Measurements from ENCODE around the gene ZNF280A. TPM values are rescaled to one million over a fixed set of nuclear protein-coding genes. Genes with fewer than 3 reads are reported as not detected.

The ZNF280A gene
- total RNA-seq, 1 experiment from 2014 or later = 1.9 TPM

GRCh38 chr22:22550789-22551434 is 30.8 kb upstream of the ZNF280A start:
- DNase-seq = no peak
- no peaks in the 10 kb centered on the region for H3K36me3 ChIP-seq
- H3K27me3 ChIP-seq = 0 out of 2 replicates have a peak, but pooled peaks cover 4% of the 10 kb centered on the region
- peaks cover 14% of the 10 kb centered on the region for H3K4me1 ChIP-seq
- H3K9me3 ChIP-seq (replicated peaks) = no peaks in the 10 kb centered on the region
- H3K27ac ChIP-seq = no peak overlapping the region
- no peak overlapping the region for H3K4me3 ChIP-seq

GRCh38 chr22:22548910-22549309 is 28.8 kb upstream of the ZNF280A start:
- 0 out of 2 replicates have a peak, but pooled peaks cover 4% of the 10 kb centered on the region for H3K27me3 ChIP-seq
- H3K36me3 ChIP-seq = no peaks in the 10 kb centered on the region
- no peak for DNase-seq
- H3K4me1 ChIP-seq = peaks cover 11% of the 10 kb centered on the region
- no peak overlapping the region for H3K27ac ChIP-seq
- no peaks in the 10 kb centered on the region for H3K9me3 ChIP-seq (replicated peaks)
- H3K4me3 ChIP-seq = no peak overlapping the region

GRCh38 chr22:22548317-22548716 is 28.2 kb upstream of the ZNF280A start:
- no peak overlapping the region for H3K27ac ChIP-seq
- no peaks in the 10 kb centered on the region for H3K36me3 ChIP-seq
- DNase-seq = no peak
- H3K27me3 ChIP-seq = 0 out of 2 replicates have a peak, but pooled peaks cover 4% of the 10 kb centered on the region
- no peak overlapping the region for H3K4me3 ChIP-seq
- peaks cover 5% of the 10 kb centered on the region for H3K4me1 ChIP-seq
- H3K9me3 ChIP-seq (replicated peaks) = no peaks in the 10 kb centered on the region

- Histone ChIP-seq H3K4me1 (peaks cover under 1% of the 10 kb centered on the region; the same call in 1 of the 2 replicates), H3K27ac (no peak overlapping the region), H3K9me3 (replicated peaks) (no peaks in the 10 kb centered on the region), H3K4me3 (no peak overlapping the region), H3K36me3 (no peaks in the 10 kb centered on the region), H3K27me3 (0 out of 2 replicates have a peak, but pooled peaks cover 4% of the 10 kb centered on the region)
- no peak for DNase-seq
These were observed 27.7 kb upstream of the ZNF280A start for GRCh38 chr22:22547692-22548300.

- no peak for DNase-seq
- no peaks in the 10 kb centered on the region for H3K36me3 ChIP-seq
These were observed 27.2 kb upstream of the ZNF280A start for GRCh38 chr22:22547226-22547625.

GRCh38 chr22:22546490-22546889 is 26.4 kb upstream of the ZNF280A start:
- Histone ChIP-seq H3K4me1 (no peaks in the 10 kb centered on the region), H3K4me3 (no peak overlapping the region), H3K27me3 (0 out of 2 replicates have a peak, but pooled peaks cover 4% of the 10 kb centered on the region), H3K9me3 (replicated peaks) (no peaks in the 10 kb centered on the region), H3K36me3 (no peaks in the 10 kb centered on the region), H3K27ac (no peak overlapping the region)
- DNase-seq = no peak

More at GRCh38 chr22:22547226-22547625, 27.2 kb upstream of the ZNF280A start:
- H3K4me3 ChIP-seq = no peak overlapping the region
- no peak overlapping the region for H3K27ac ChIP-seq
- 0 out of 2 replicates have a peak, but pooled peaks cover 4% of the 10 kb centered on the region for H3K27me3 ChIP-seq
- no peaks in the 10 kb centered on the region for H3K9me3 ChIP-seq (replicated peaks)
- no peaks in the 10 kb centered on the region for H3K4me1 ChIP-seq

GRCh38 chr22:22545084-22545483 is 25.0 kb upstream of the ZNF280A start:
- H3K36me3 ChIP-seq = no peaks in the 10 kb centered on the region
- H3K4me3 ChIP-seq = no peak overlapping the region
- H3K27ac ChIP-seq = no peak overlapping the region
- no peak for DNase-seq
- no peaks in the 10 kb centered on the region for H3K4me1 ChIP-seq
- 0 out of 2 replicates have a peak, but pooled peaks cover 4% of the 10 kb centered on the region for H3K27me3 ChIP-seq
- H3K9me3 ChIP-seq (replicated peaks) = no peaks in the 10 kb centered on the region

- no peak for DNase-seq
- H3K27ac ChIP-seq = no peak overlapping the region
- no peaks in the 10 kb centered on the region for H3K9me3 ChIP-seq (replicated peaks)
- H3K36me3 ChIP-seq = no peaks in the 10 kb centered on the region
- H3K4me3 ChIP-seq = no peak overlapping the region
- no peaks in the 10 kb centered on the region for H3K4me1 ChIP-seq
- peaks cover 3% of the 10 kb centered on the region; the same call in 1 of the 2 replicates for H3K27me3 ChIP-seq
These were observed 18.3 kb upstream of the ZNF280A start for GRCh38 chr22:22538226-22538989.

- no peaks in the 10 kb centered on the region for H3K9me3 ChIP-seq (replicated peaks)
- no peaks in the 10 kb centered on the region for H3K36me3 ChIP-seq
- H3K27me3 ChIP-seq = peaks cover 3% of the 10 kb centered on the region; the same call in 1 of the 2 replicates
- no peak for DNase-seq
- H3K4me1 ChIP-seq = no peaks in the 10 kb centered on the region
- H3K27ac ChIP-seq = no peak overlapping the region
- no peak overlapping the region for H3K4me3 ChIP-seq
These were observed 16.8 kb upstream of the ZNF280A start for GRCh38 chr22:22536916-22537315.

GRCh38 chr22:22536515-22536914 is 16.4 kb upstream of the ZNF280A start:
- Histone ChIP-seq H3K9me3 (replicated peaks) (no peaks in the 10 kb centered on the region), H3K36me3 (no peaks in the 10 kb centered on the region), H3K4me1 (no peaks in the 10 kb centered on the region), H3K27ac (no peak overlapping the region), H3K27me3 (peaks cover 3% of the 10 kb centered on the region; the same call in 1 of the 2 replicates), H3K4me3 (no peak overlapping the region)
- no peak for DNase-seq

GRCh38 chr22:22535662-22536061 is 15.6 kb upstream of the ZNF280A start:
- H3K27me3 ChIP-seq = peaks cover 3% of the 10 kb centered on the region; the same call in 1 of the 2 replicates
- no peaks in the 10 kb centered on the region for H3K36me3 ChIP-seq
- H3K4me1 ChIP-seq = no peaks in the 10 kb centered on the region
- H3K4me3 ChIP-seq = no peak overlapping the region
- no peaks in the 10 kb centered on the region for H3K9me3 ChIP-seq (replicated peaks)
- no peak overlapping the region for H3K27ac ChIP-seq
- DNase-seq = no peak

GRCh38 chr22:22534604-22535415 is 14.7 kb upstream of the ZNF280A start:
- no peak for DNase-seq
- Histone ChIP-seq H3K27me3 (peaks cover 3% of the 10 kb centered on the region; the same call in 1 of the 2 replicates), H3K36me3 (no peaks in the 10 kb centered on the region), H3K27ac (no peak overlapping the region), H3K4me3 (no peak overlapping the region), H3K4me1 (no peaks in the 10 kb centered on the region), H3K9me3 (replicated peaks) (no peaks in the 10 kb centered on the region)

GRCh38 chr22:22533863-22534262 is 13.8 kb upstream of the ZNF280A start:
- Histone ChIP-seq H3K36me3 (no peaks in the 10 kb centered on the region), H3K27me3 (peaks cover 3% of the 10 kb centered on the region; the same call in 1 of the 2 replicates), H3K9me3 (replicated peaks) (no peaks in the 10 kb centered on the region), H3K4me1 (no peaks in the 10 kb centered on the region), H3K4me3 (no peak overlapping the region), H3K27ac (no peak overlapping the region)
- DNase-seq = no peak

GRCh38 chr22:22533417-22533816 is 13.3 kb upstream of the ZNF280A start:
- DNase-seq = no peak
- Histone ChIP-seq H3K4me1 (no peaks in the 10 kb centered on the region), H3K27ac (no peak overlapping the region)

More at GRCh38 chr22:22533417-22533816, 13.3 kb upstream of the ZNF280A start:
- no peak overlapping the region for H3K4me3 ChIP-seq
- no peaks in the 10 kb centered on the region for H3K9me3 ChIP-seq (replicated peaks)
- H3K36me3 ChIP-seq = no peaks in the 10 kb centered on the region
- H3K27me3 ChIP-seq = peaks cover 3% of the 10 kb centered on the region; the same call in 1 of the 2 replicates

Measured in SJCRH30 (cell line).